Measurements from ENCODE around the gene PVALB.

The PVALB gene

DNA sequence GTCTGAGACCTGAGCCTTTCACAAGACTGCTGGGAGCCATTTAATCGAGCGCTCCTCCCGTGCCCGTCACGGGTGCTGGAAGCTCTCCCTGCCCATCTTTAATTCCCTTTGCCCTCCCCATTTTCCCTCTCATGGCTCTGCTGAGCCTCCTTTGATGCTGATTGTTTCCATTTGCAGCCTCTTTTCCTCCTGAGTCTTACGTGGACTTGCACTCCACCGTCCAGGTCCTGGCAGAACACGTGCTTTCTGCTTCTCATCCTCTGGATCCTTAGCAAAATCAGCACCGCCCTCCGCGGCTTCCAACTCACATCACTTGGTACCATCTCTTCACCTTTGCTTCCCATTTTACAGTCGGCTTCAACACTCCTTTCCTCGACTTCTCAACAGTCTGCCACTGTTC, 48.2 kb downstream of the PVALB start:
- H3K27me3 ChIP-seq (ENCODE audit: control insufficient read depth, insufficient read depth, low read length): no peaks in the 10 kb centered on the region
- H3K9me3 ChIP-seq (ENCODE audit: control insufficient read depth, insufficient read depth, low read length): no peaks in the 10 kb centered on the region
- no peak overlapping the region for H3K9ac ChIP-seq (ENCODE audit: low read depth, low read length)
- peaks cover 11% of the 10 kb centered on the region for H3K36me3 ChIP-seq (ENCODE audit: control insufficient read depth, insufficient read depth, low read length)
- H3K4me1 ChIP-seq (ENCODE audit: control insufficient read depth, insufficient read depth, low read length): no peaks in the 10 kb centered on the region
- no peak overlapping the region for H3K4me3 ChIP-seq (ENCODE audit: low read depth, low read length)

DNA sequence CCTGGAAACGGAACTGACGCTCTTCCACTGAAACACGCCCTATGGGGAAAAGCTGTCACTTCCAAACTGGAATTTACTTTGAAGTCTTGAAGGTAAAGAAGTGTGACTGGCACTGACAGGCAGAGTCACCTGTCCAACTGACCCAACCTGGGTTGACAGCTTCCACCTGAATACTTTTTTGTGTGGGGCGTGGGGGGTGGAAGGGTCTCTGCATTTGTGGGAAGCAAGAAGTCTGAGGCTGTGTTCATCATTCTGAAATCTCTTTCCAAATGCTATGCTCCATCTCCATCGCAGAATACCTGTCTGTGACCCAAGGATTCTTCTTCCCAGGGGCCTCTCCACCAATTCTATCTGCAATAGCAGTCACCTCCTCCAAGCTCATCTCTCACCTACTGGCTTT, 48.7 kb downstream of the PVALB start:
- Histone ChIP-seq H3K9me3 (ENCODE audit: control insufficient read depth, insufficient read depth, low read length) (no peaks in the 10 kb centered on the region), H3K36me3 (ENCODE audit: control insufficient read depth, insufficient read depth, low read length) (peaks cover 14% of the 10 kb centered on the region), H3K4me3 (ENCODE audit: low read depth, low read length) (no peak overlapping the region), H3K4me1 (ENCODE audit: control insufficient read depth, insufficient read depth, low read length) (no peaks in the 10 kb centered on the region), H3K9ac (ENCODE audit: low read depth, low read length) (no peak overlapping the region), H3K27me3 (ENCODE audit: control insufficient read depth, insufficient read depth, low read length) (no peaks in the 10 kb centered on the region)

DNA sequence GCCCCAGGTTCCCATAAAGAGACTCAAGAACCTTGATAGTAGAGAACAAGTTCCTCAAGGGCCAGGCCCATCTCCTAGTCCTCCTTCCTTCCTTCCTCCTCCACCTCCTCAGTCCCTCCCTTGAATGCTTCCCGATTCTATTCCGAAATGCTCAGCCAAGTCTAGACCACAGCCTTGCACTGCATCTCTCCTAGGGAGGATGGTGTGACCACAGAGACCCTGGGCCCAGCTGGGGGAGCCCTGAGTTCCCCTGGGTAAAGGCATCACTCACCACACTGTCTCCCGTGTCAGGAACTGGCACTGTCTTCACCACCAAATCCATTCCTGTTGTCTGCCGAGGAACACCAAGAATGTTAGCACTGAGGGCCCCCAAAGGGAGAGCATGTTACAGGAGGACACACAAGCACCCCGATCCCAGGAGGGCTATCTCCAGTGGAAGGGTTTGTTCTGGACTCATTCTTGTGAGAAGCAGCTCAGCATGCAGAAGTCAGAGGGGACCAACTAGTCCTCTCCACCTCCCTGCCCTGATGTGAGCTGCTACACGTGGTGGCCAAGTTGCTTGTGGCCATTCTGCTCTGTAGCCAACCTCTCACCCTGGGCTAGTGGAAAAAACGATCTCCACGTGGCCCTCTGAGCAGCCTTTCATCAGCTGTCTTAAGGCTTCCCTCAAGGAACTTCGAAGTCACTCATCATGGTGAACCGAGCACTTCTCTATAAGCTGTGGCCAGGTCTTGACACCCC, 49.6 kb downstream of the PVALB start:
- no peak overlapping the region for H3K9ac ChIP-seq (ENCODE audit: low read depth, low read length)
- H3K9me3 ChIP-seq (ENCODE audit: control insufficient read depth, insufficient read depth, low read length): no peaks in the 10 kb centered on the region
- no peaks in the 10 kb centered on the region for H3K4me1 ChIP-seq (ENCODE audit: control insufficient read depth, insufficient read depth, low read length)
- H3K27me3 ChIP-seq (ENCODE audit: control insufficient read depth, insufficient read depth, low read length): no peaks in the 10 kb centered on the region
- H3K36me3 ChIP-seq (ENCODE audit: control insufficient read depth, insufficient read depth, low read length): peaks cover 14% of the 10 kb centered on the region
- no peak overlapping the region for H3K4me3 ChIP-seq (ENCODE audit: low read depth, low read length)

DNA sequence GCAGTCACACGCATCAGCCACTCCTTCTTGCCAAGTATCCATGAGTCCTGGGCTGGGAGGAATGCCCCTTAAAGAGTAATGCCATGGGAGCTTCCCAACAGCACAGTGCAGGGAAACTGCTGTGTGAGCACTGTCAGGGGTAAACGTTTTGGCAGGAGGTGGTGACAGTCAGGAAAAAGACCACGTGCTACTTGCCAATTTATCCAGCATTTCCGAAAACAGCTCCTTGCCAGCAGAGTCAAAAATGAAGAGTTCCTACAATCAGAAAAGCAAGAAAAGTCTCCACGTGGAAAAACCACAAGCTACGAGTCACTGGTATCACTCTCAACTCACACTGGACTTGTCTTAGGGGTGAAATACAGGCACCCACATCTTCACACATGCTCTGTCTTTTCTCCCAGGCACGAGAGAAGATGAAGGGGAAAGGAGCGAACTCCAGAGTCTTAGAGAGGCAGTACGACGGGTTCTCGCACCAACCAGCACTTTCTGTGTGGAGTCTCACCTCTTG, 50.8 kb downstream of the PVALB start:
- Histone ChIP-seq H3K27me3 (ENCODE audit: control insufficient read depth, insufficient read depth, low read length) (no peaks in the 10 kb centered on the region), H3K9me3 (ENCODE audit: control insufficient read depth, insufficient read depth, low read length) (no peaks in the 10 kb centered on the region), H3K4me1 (ENCODE audit: control insufficient read depth, insufficient read depth, low read length) (no peaks in the 10 kb centered on the region), H3K4me3 (ENCODE audit: low read depth, low read length) (no peak overlapping the region), H3K36me3 (ENCODE audit: control insufficient read depth, insufficient read depth, low read length) (peaks cover 14% of the 10 kb centered on the region), H3K9ac (ENCODE audit: low read depth, low read length) (no peak overlapping the region)

DNA sequence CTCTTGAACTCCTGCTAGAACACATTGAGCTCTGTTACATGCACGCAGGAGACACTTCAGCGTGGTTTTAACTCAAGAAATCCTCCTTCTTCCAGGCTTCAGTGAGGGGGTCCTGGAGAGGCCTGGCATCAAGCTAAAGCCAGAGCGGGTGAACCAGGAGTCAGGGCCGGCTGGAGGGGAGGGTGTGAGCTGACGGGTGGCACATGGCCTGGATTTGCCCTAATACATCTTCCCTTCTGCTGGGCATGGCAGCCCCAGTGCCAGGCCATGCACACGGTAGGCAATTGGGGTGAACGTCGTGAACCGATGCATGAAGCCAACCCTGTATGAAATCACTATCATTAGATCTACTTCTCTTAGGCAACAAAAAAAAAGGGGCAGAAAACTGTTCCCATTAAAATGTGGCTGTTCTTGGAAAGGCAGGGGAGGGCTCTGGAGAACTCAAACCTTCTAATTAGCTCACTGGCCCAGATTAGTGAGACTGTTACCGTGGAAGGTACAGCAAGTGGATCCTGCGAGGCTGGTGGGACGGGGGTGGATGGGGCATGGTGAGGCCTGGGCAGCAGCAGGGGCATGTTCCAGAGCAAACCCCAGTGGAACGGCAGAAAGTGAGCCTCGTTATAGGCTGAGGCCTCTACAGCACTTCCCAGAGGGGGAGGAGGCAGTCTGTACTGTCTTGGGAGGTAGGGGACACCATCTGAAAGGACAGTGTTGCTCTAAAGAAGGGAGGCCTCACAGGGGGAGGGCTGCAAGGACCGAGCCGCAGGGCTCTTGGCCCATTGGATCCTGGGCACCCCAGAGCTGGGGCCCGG, 51.5 kb downstream of the PVALB start:
- H3K4me3 ChIP-seq (ENCODE audit: low read depth, low read length): no peak overlapping the region
- H3K9me3 ChIP-seq (ENCODE audit: control insufficient read depth, insufficient read depth, low read length): no peaks in the 10 kb centered on the region
- H3K36me3 ChIP-seq (ENCODE audit: control insufficient read depth, insufficient read depth, low read length): peaks cover 14% of the 10 kb centered on the region
- no peaks in the 10 kb centered on the region for H3K27me3 ChIP-seq (ENCODE audit: control insufficient read depth, insufficient read depth, low read length)
- no peaks in the 10 kb centered on the region for H3K4me1 ChIP-seq (ENCODE audit: control insufficient read depth, insufficient read depth, low read length)
- no peak overlapping the region for H3K9ac ChIP-seq (ENCODE audit: low read depth, low read length)

- Histone ChIP-seq H3K9me3 (ENCODE audit: control insufficient read depth, insufficient read depth, low read length) (no peaks in the 10 kb centered on the region), H3K36me3 (ENCODE audit: control insufficient read depth, insufficient read depth, low read length) (peaks cover 14% of the 10 kb centered on the region), H3K4me3 (ENCODE audit: low read depth, low read length) (no peak overlapping the region), H3K9ac (ENCODE audit: low read depth, low read length) (no peak overlapping the region), H3K27me3 (ENCODE audit: control insufficient read depth, insufficient read depth, low read length) (no peaks in the 10 kb centered on the region), H3K4me1 (ENCODE audit: control insufficient read depth, insufficient read depth, low read length) (no peaks in the 10 kb centered on the region)
These were observed 52.2 kb downstream of the PVALB start for GRCh38 chr22:36764641-36765040.

DNA sequence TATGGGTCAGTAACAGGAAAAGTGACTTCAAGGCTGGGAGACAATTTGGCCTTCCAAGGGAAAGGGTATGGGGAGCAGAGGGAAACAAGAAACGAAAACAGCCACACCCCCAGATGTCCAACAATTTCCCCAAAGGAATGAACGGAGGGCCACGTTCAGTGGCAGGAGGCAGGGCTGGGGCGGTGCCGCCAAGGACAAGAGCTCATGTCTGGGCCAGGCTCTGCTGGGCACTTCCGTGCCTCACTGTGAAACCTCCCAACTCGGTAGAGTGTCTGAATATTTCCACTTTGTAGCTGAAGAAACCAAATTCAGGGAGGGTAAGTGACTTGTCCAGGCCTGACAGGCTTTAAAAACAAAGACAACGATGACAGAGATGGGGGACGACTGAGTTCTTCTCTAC, 52.8 kb downstream of the PVALB start:
- Histone ChIP-seq H3K4me1 (ENCODE audit: control insufficient read depth, insufficient read depth, low read length) (no peaks in the 10 kb centered on the region), H3K36me3 (ENCODE audit: control insufficient read depth, insufficient read depth, low read length) (peaks cover 14% of the 10 kb centered on the region), H3K9ac (ENCODE audit: low read depth, low read length) (no peak overlapping the region), H3K9me3 (ENCODE audit: control insufficient read depth, insufficient read depth, low read length) (no peaks in the 10 kb centered on the region), H3K4me3 (ENCODE audit: low read depth, low read length) (no peak overlapping the region), H3K27me3 (ENCODE audit: control insufficient read depth, insufficient read depth, low read length) (no peaks in the 10 kb centered on the region)

- no peak overlapping the region for H3K4me3 ChIP-seq (ENCODE audit: low read depth, low read length)
- H3K36me3 ChIP-seq (ENCODE audit: control insufficient read depth, insufficient read depth, low read length): peaks cover 14% of the 10 kb centered on the region
- H3K4me1 ChIP-seq (ENCODE audit: control insufficient read depth, insufficient read depth, low read length): no peaks in the 10 kb centered on the region
- H3K9ac ChIP-seq (ENCODE audit: low read depth, low read length): no peak overlapping the region
- H3K27me3 ChIP-seq (ENCODE audit: control insufficient read depth, insufficient read depth, low read length): no peaks in the 10 kb centered on the region
- H3K9me3 ChIP-seq (ENCODE audit: control insufficient read depth, insufficient read depth, low read length): no peaks in the 10 kb centered on the region
These were observed 53.3 kb downstream of the PVALB start for GRCh38 chr22:36763576-36763975.

DNA sequence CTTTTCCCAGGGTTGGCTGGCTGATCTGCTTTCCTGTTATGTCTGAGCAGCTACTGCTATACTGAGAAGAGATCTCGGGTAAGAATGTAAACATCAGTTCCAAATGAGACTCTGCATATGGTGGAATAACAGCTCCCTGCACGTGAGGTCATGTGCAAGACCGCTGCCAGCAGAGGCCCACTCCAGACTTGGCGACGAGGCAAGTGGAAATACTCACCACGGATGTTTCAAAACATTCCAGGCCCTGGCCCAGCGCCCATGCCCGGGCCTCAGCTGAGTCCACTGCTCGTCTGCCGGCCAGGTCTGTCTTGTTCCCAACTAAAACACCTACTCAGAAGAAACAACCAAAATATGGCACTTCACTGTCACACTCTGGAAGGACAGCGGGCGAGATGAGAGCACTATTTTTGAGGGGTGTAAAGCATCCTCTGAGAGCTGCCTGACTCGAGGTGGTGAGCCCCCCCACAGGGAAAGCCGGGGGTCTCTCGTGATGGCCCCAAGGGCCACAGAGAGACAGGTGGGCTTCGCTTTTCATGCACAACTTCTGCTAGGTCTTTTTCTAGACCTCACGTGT, 54.1 kb downstream of the PVALB start:
- Histone ChIP-seq H3K4me1 (ENCODE audit: control insufficient read depth, insufficient read depth, low read length) (no peaks in the 10 kb centered on the region), H3K36me3 (ENCODE audit: control insufficient read depth, insufficient read depth, low read length) (peaks cover 14% of the 10 kb centered on the region), H3K27me3 (ENCODE audit: control insufficient read depth, insufficient read depth, low read length) (no peaks in the 10 kb centered on the region), H3K9ac (ENCODE audit: low read depth, low read length) (no peak overlapping the region), H3K4me3 (ENCODE audit: low read depth, low read length) (no peak overlapping the region), H3K9me3 (ENCODE audit: control insufficient read depth, insufficient read depth, low read length) (no peaks in the 10 kb centered on the region)

- no peaks in the 10 kb centered on the region for H3K9me3 ChIP-seq (ENCODE audit: control insufficient read depth, insufficient read depth, low read length)
- H3K27me3 ChIP-seq (ENCODE audit: control insufficient read depth, insufficient read depth, low read length): no peaks in the 10 kb centered on the region
- H3K4me1 ChIP-seq (ENCODE audit: control insufficient read depth, insufficient read depth, low read length): no peaks in the 10 kb centered on the region
- peaks cover 8% of the 10 kb centered on the region for H3K36me3 ChIP-seq (ENCODE audit: control insufficient read depth, insufficient read depth, low read length)
- no peak overlapping the region for H3K4me3 ChIP-seq (ENCODE audit: low read depth, low read length)
- no peak overlapping the region for H3K9ac ChIP-seq (ENCODE audit: low read depth, low read length)
These were observed 55.1 kb downstream of the PVALB start for GRCh38 chr22:36761553-36762240.

DNA sequence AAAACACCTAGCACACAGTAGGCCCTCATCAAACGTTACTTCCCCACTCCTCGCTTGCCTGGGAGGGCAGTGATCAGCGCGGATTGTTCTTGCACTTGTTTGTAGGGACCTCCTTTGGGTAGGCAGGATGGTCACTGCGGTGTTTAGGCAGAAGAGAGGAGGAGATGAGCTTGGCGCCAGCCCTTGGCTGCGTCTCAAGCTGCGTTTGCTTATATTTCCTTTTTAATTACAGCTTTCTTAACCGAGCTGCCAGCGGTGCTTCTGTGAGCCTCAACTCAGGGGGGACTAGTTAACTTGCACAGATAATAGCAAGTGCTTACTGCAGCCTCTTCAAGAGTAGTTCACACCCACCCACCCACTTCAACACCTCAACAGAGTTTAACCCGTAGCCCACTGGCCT, 56.0 kb downstream of the PVALB start:
- no peak overlapping the region for H3K9ac ChIP-seq (ENCODE audit: low read depth, low read length)
- H3K4me1 ChIP-seq (ENCODE audit: control insufficient read depth, insufficient read depth, low read length): no peaks in the 10 kb centered on the region
- H3K4me3 ChIP-seq (ENCODE audit: low read depth, low read length): no peak overlapping the region
- no peaks in the 10 kb centered on the region for H3K27me3 ChIP-seq (ENCODE audit: control insufficient read depth, insufficient read depth, low read length)
- H3K9me3 ChIP-seq (ENCODE audit: control insufficient read depth, insufficient read depth, low read length): no peaks in the 10 kb centered on the region
- H3K36me3 ChIP-seq (ENCODE audit: control insufficient read depth, insufficient read depth, low read length): peaks cover 8% of the 10 kb centered on the region
